Fibroblast of skin of right biceps (primary cell): Measurements from ENCODE around the gene ZNF609.

Source experiments
- DNase-seq: peaks from one replicate; pipeline ENCODE4 v3.0.0-alpha.2; 2013

The ZNF609 gene

GRCh38 chr15:64547275-64547674 is 86.9 kb downstream of the ZNF609 start:
- no peak for DNase-seq

DNA sequence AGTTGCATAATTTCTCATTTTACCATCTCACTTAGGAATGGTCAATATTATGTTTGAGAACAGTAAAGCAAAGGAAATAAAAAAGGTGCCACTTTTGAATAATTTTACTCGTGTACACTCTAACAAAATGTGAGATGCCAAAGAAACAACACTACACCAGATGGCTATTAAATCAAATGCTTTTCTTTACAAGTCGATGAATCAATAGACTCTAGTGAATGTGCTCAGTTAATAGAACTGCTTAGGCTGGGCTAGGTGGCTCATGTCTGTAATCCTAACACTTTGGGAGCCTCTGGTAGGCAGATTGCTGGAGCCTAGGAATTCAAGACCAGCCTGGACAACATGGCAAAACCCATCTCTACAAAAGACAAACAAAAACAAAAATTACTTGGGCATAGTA is 87.9 kb downstream of the ZNF609 start:
- DNase-seq, result no peak

DNA sequence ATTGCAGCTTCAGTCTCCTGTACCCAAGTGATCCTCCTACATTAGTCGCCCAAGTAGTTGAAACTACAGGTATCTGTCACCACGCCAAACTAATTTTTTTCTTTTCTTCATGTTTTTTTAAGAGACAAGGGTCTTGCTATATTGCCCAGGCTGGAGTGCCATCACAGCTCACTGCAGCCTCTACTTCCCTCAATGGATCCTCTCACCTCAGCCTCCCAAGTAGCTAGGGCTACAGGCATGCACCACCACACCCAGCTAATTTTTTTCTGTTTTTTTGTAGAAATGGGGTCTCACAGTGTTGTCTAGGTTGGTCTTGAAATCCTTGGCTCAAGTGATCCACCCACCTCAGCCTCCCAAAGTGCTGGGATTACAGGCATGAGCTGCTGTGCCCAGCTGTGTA is 89.5 kb downstream of the ZNF609 start:
- no peak for DNase-seq

DNA sequence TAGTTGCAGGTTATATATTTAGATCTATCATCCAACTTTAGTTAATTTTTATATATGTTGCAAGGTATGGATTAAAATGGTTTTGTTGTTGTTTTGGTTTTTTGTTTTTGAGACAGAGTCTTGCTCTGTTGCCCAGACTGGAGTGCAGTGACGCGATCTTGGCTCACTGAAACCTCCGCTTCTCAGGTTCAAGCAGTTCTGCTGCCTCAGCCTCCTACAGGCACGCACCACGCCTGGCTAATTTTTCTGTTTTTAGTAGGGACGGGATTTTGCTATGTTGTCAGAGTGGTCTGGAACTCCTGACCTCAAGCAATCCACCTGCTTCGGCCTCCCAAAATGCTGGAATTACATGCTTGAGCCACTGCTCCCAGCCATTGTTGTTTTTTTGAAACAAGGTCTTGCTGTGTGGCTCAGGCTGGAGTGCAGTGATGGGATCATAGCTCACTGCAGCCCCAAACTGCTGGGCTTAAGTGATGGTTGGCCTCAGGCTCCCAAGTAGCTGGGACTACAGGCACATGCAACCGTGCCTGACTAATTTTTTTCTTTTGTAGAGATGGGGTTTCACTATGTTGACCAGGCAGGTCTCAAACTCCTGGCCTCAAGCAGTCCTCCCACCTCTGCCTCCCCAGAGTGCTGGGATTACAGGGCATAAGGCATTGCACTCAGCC is 92.0 kb downstream of the ZNF609 start:
- DNase-seq, result no peak

- DNase-seq, result peak; percentile 34
Measured at GRCh38 chr15:64558460-64559179, 98.2 kb downstream of the ZNF609 start.

GRCh38 chr15:64559243-64559642 is 98.9 kb downstream of the ZNF609 start:
- no peak for DNase-seq

- no peak for DNase-seq
Measured at GRCh38 chr15:64560501-64560900, 100.1 kb downstream of the ZNF609 start.

DNA sequence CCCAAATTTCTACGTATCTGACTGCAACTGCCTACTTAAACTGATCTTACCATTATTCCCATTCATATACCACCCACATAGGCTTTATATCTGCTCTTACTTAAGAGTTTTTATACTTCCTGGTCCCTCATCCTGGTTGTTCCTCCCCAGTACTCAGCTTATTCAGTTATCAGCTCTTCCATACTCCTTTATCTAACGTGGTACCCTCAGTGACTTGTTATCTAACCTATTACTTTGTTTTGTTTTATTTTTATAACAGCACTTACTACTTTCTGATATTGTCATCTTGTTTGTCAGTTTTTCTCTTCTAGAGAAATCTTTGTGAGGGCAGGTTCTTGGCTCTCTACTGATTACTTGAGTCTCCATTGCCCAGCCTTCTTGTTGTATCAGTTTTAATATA is 100.6 kb downstream of the ZNF609 start:
- no peak for DNase-seq

- DNase-seq, result no peak
Measured at GRCh38 chr15:64562003-64562640, 101.7 kb downstream of the ZNF609 start.

DNA sequence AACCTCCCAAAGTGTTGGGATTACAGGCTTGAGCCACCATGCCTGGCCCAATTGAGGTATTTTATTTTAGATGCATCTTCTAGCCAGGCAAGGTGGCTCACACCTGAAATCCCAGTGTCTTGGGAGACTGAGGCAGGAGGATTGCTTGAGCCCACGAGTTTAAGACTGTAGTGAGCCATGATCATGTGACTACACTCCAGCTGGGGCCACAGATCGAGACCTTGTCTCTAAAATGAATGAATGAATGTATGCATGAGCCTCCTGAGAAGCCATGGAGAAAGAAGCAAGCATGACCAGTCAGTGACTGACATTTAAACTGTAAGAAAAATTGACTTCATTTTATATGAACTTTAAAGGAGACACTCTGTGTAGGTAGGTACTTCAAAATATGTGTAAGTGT is 105.7 kb downstream of the ZNF609 start:
- DNase-seq, result no peak

- no peak for DNase-seq
Measured at GRCh38 chr15:64566629-64567427, 106.5 kb downstream of the ZNF609 start.

DNA sequence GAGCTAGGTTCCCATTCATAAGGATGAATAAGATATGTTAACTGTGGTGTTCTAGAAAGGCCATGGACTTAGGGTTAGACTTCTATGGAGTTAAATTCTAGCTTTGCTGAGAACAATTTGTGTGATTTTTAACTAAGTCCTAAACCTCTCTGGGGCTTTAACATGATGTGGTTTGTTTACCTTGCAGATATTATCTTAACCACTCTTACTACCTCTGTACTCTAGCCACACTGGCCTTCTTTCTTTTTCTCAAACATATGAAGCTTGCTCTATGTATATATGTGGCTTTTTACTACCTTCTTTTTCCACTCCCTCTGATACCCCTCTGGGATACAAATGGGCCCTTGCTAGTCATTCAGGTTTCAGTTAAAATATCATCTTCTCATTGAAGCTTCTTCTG is 108.4 kb downstream of the ZNF609 start:
- DNase-seq, result no peak

DNA sequence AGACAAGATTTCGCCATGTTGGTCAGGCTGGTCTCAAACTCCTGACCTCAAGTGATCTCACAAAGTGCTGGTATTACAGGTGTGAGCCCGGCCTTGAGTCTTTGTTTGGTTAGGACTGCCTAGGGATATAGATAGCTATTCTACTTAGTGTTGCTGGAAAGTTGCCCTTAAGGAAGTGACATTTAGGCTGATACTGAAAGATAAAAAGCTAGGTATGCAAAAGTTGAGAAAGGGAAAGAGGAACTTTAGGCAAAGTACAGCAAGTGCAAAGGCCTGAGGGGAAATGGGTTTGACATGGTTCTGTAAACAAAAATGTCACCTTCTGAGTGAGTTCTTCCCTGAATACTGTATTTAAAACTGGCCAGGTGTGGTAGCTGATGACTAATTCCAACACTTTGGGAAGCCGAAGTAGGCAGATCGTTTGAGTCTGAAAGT is 111.5 kb downstream of the ZNF609 start:
- DNase-seq, result no peak

GRCh38 chr15:64572856-64573255 is 112.5 kb downstream of the ZNF609 start:
- no peak for DNase-seq

GRCh38 chr15:64574301-64575017 is 114.1 kb downstream of the ZNF609 start:
- DNase-seq, result peak; percentile 62

GRCh38 chr15:64580696-64581407 is 120.5 kb downstream of the ZNF609 start:
- DNase-seq, result no peak

- DNase-seq, result no peak
Measured at GRCh38 chr15:64581408-64581761, 121.0 kb downstream of the ZNF609 start.

DNA sequence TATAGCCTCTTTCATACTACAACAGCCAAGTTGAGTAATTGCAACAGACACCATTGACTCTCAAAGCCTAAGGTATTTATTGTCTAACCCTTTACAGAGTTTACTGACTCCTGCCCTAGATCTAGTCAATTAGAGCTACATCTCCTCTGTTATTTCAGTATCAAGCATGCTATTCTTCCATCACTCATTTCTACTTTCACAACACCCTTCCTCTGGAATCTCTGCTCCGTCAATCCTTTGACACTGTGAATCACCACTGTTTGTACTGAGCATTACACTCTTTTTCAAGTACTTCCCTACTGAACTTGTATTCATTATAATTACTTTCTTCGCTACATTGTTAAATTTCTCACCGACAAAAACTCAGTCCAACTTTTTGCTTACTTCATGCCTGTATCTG is 121.8 kb downstream of the ZNF609 start:
- DNase-seq, result no peak

DNA sequence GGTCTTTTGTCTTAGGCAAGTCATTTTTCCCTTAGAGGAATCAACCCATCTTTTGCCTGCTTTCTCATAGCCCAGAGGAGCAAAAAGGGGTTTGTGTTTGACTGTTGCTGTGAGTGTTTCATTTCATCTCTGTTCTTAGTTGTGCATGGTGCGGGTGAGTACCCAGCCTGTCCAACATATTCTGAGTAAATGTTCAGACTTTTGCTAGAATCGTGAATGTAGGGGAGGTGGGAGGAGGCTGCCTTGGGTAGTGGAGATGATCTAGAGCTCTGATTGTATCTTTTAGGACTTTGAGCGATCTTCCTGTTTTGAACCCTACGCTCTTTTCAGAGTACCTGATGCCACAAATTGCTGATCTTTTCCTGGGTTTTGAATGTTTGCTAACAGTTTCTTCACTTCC is 123.1 kb downstream of the ZNF609 start:
- no peak for DNase-seq

- DNase-seq, result no peak
Measured at GRCh38 chr15:64583983-64584382, 123.6 kb downstream of the ZNF609 start.

- no peak for DNase-seq
Measured at GRCh38 chr15:64586259-64586870, 126.0 kb downstream of the ZNF609 start.

- no peak for DNase-seq
Measured at GRCh38 chr15:64586984-64587383, 126.6 kb downstream of the ZNF609 start.
